Liver (tissue), 3 donors: ENCODE results near the gene CDH4.

Experiments used
- CTCF ChIP-seq: fragments of 150-350 bp; IDR thresholded peaks from 2 replicates; pipeline ENCODE4 v1.5.1; 2017; ENCODE audit warnings: improper control_type of control experiment, low read depth, low read length; ENCODE audit not compliant: missing input control
- GABPA ChIP-seq, 2 donors: IDR thresholded peaks in 1 of 2; conservative IDR thresholded peaks in 1 of 2; 2 replicates each; pipeline ENCODE4 v1.6.1; 2016; ENCODE audit warnings: antibody characterized with exemption in 2 of 2, mild to moderate bottlenecking in 1 of 2, moderate library complexity in 1 of 2
- HNF4A ChIP-seq, 2 donors: conservative IDR thresholded peaks; 2 replicates each; pipeline ENCODE4 v1.6.1; 2016; ENCODE audit warnings: antibody characterized with exemption in 2 of 2, mild to moderate bottlenecking in 2 of 2
- JUND ChIP-seq, 2 donors: IDR thresholded peaks; 2 replicates each; pipeline ENCODE4 v1.6.1; 2016; ENCODE audit warnings: antibody characterized with exemption in 2 of 2
- MAX ChIP-seq: IDR thresholded peaks from 2 replicates; pipeline ENCODE4 v1.6.1; 2016; ENCODE audit warnings: antibody characterized with exemption
- RAD21 ChIP-seq, 2 donors: IDR thresholded peaks; 2 replicates each; pipeline ENCODE4 v1.6.1; 2016; ENCODE audit warnings: antibody characterized with exemption in 2 of 2, mild to moderate bottlenecking in 2 of 2
- REST ChIP-seq: IDR thresholded peaks from 2 replicates; pipeline ENCODE4 v1.6.1; 2016; ENCODE audit warnings: antibody characterized with exemption, mild to moderate bottlenecking
- RXRA ChIP-seq, 2 donors: IDR thresholded peaks; 2 replicates each; pipeline ENCODE4 v1.6.1; 2017 to 2018; ENCODE audit warnings: antibody characterized with exemption in 2 of 2, mild to moderate bottlenecking in 1 of 2
- TAF1 ChIP-seq: conservative IDR thresholded peaks from 2 replicates; pipeline ENCODE4 v1.6.1; 2016; ENCODE audit warnings: antibody characterized with exemption, mild to moderate bottlenecking
- YY1 ChIP-seq: IDR thresholded peaks from 2 replicates; pipeline ENCODE4 v1.6.1; 2016; ENCODE audit warnings: antibody characterized with exemption, mild to moderate bottlenecking
- donor health status: healthy.
- donor health status: healthy.

- no peak for TF ChIP-seq MAX
- TF ChIP-seq RXRA (IDR thresholded peaks at IDR 0.05): no peak
- no peak for TF ChIP-seq CTCF
- TF ChIP-seq JUND (IDR thresholded peaks at IDR 0.05): no peak
- no peak for TF ChIP-seq YY1
- TF ChIP-seq REST: no peak
- TF ChIP-seq RAD21 (IDR thresholded peaks at IDR 0.05): no peak
- no peak for TF ChIP-seq TAF1
- TF ChIP-seq HNF4A (conservative IDR thresholded peaks at IDR 0.05): no peak
- TF ChIP-seq GABPA (IDR thresholded peaks at IDR 0.05 in 1 of 2, conservative IDR thresholded peaks at IDR 0.05 in 1 of 2): no peak
These were observed 595.9 kb downstream of the CDH4 start for GRCh38 chr20:61847986-61848385.
